K562 (cell line): Measurements from ENCODE around the gene VPREB1. TPM values are rescaled to one million over a fixed set of nuclear protein-coding genes. Genes with fewer than 3 reads are reported as not detected.

Experiments used
- ATF1 ChIP-seq, 2 experiments: fragments of 450-650 bp in 1 of 2; IDR thresholded peaks; 2 replicates each; pipeline ENCODE4 v1.6.1; 2016; ENCODE audit warnings: missing compliant biosample characterization in 1 of 2, missing genetic modification characterization in 1 of 2
- EHMT2 ChIP-seq: fragments of 450-650 bp; IDR thresholded peaks from 2 replicates; pipeline ENCODE4 v1.6.1; 2018; ENCODE audit warnings: antibody characterized with exemption
- ETV6 ChIP-seq, 3 experiments: fragments of 150-350 bp in 1 of 3; sonication (generic) in 1 of 3; formaldehyde crosslinking in 1 of 3; IDR thresholded peaks; 2 replicates each; pipeline versions ENCODE4 v1.6.1 to v1.8.0; 2014 to 2022; ENCODE audit warnings: borderline replicate concordance in 2 of 3, low read depth in 2 of 3, antibody characterized with exemption in 1 of 3, low read length in 1 of 3, mild to moderate bottlenecking in 1 of 3, missing genetic modification reagents in 1 of 3
- NR1H2 ChIP-seq: sonication (generic); formaldehyde crosslinking; IDR thresholded peaks from 2 replicates; pipeline ENCODE4 v1.4.0; 2020; ENCODE audit warnings: mild to moderate bottlenecking, missing genetic modification reagents
- SMC3 ChIP-seq: conservative IDR thresholded peaks from 2 replicates; pipeline ENCODE4 v1.6.1; 2011; ENCODE audit warnings: low read depth, low read length, improper control_type of control experiment; ENCODE audit not compliant: insufficient read depth
- SUPT5H ChIP-seq: fragments of 450-650 bp; IDR thresholded peaks from 2 replicates; pipeline ENCODE4 v1.6.1; 2016
- TBL1XR1 ChIP-seq, 2 experiments: IDR thresholded peaks; 2 replicates each; pipeline ENCODE4 v1.6.1; 2012; ENCODE audit warnings: improper control_type of control experiment in 2 of 2, low read length in 2 of 2, mild to moderate bottlenecking in 1 of 2
- ZBTB11 ChIP-seq, 3 experiments: fragments of 200-800 bp in 1 of 3; fragments of 250-450 bp in 1 of 3; fragments of 450-650 bp in 1 of 3; sonication (Bioruptor Pico) in 1 of 3; sonication (Bioruptor generic) in 1 of 3; formaldehyde crosslinking in 1 of 3; IDR thresholded peaks; 2 replicates each; pipeline versions ENCODE4 v1.6.1 to v1.8.0; 2016 to 2022; ENCODE audit warnings: mild to moderate bottlenecking in 2 of 3, missing genetic modification characterization in 2 of 3, missing compliant biosample characterization in 1 of 3, moderate library complexity in 1 of 3
- ZFP30 ChIP-seq: fragments of 250-450 bp; sonication (Bioruptor Pico); IDR thresholded peaks from 2 replicates; pipeline ENCODE4 v1.8.0; 2022; ENCODE audit warnings: moderate library complexity, mild to moderate bottlenecking, inconsistent platforms, borderline replicate concordance
- polyA plus RNA-seq, 8 experiments: library from polyadenylated mRNA; depleted of rRNA in 4 of 8; stranded (reverse) in 5 of 8; unstranded in 3 of 8; fragments of >200 nt; fragmentation: Nextera tagmentation in 2 of 8; fragmentation: Illumina TruSeq in 1 of 8; extraction: Ambion mirVana in 2 of 8; extraction: Trizol in 1 of 8; gene quantifications; 2 replicates each; pipeline versions ENCODE4 v1.2.1 to v1.2.3, GENCODE V29; 2011 to 2014; ENCODE audit warnings: inconsistent platforms in 1 of 8, missing spikeins in 1 of 8
- total RNA-seq, 7 experiments: library from RNA; depleted of rRNA in 6 of 7; stranded (reverse); fragments of >200 nt in 6 of 7; fragmentation: Illumina TruSeq in 2 of 7; extraction: Trizol in 2 of 7; gene quantifications; 2 replicates each; pipeline versions ENCODE4 v1.2.1 to v1.2.3, GENCODE V29; 2011 to 2021; ENCODE audit warnings: low replicate concordance in 1 of 7
- TF ChIP-seq, protein P1 (sequence below): fragments of 250-450 bp; sonication (Bioruptor Pico); IDR thresholded peaks from 2 replicates; pipeline ENCODE4 v1.4.0; 2020; ENCODE audit warnings: borderline replicate concordance
- TF ChIP-seq, protein P2 (sequence below), 2 experiments: fragments of 450-650 bp; formaldehyde crosslinking in 1 of 2; IDR thresholded peaks; 2 replicates each; pipeline versions ENCODE4 v1.4.0 to v1.6.1; 2014 to 2020; ENCODE audit warnings: mild to moderate bottlenecking in 2 of 2, borderline replicate concordance in 1 of 2, low read depth in 1 of 2

The VPREB1 gene
- total and polyA plus RNA-seq, 9 of the 15 experiments (the other 6 are each of a cell fraction or from before 2014, with no cell fraction given), result not detected

GRCh38 chr22:22207845-22208564, 36.6 kb upstream of the VPREB1 start (continued):
- TF ChIP-seq EHMT2 (no peak), SUPT5H (no peak), ATF1 (CRISPR knock-in tag; IDR thresholded peaks at IDR 0.05) (no peak), ATF1 (tag; IDR thresholded peaks at IDR 0.05) (no peak), ETV6 (IDR thresholded peaks at IDR 0.05; ENCODE audit: borderline replicate concordance in 1 of 2, low read depth in 2 of 2, low read length in 1 of 2) (no peak), ETV6 (CRISPR knock-in tag; IDR thresholded peaks at IDR 0.05; ENCODE audit: borderline replicate concordance) (peak; percentile 23; the same call in 1 of the 2 replicates), ZFP30 (CRISPR knock-in tag) (no peak), ZBTB11 (CRISPR knock-in tag; IDR thresholded peaks at IDR 0.05) (0 out of 6 replicates have a peak, but pooled peaks of 1 of the 3 experiments have one; percentile 22), NR1H2 (CRISPR knock-in tag) (0 out of 2 replicates have a peak, but pooled peaks have one; percentile 39), SMC3 (peak; percentile 97), TBL1XR1 (IDR thresholded peaks at IDR 0.05; ENCODE audit: low read length in 2 of 2) (peak in 1 of 2 experiments; percentile 6; a peak in 1 of 4 replicates)
- TF ChIP-seq, protein P1, sequence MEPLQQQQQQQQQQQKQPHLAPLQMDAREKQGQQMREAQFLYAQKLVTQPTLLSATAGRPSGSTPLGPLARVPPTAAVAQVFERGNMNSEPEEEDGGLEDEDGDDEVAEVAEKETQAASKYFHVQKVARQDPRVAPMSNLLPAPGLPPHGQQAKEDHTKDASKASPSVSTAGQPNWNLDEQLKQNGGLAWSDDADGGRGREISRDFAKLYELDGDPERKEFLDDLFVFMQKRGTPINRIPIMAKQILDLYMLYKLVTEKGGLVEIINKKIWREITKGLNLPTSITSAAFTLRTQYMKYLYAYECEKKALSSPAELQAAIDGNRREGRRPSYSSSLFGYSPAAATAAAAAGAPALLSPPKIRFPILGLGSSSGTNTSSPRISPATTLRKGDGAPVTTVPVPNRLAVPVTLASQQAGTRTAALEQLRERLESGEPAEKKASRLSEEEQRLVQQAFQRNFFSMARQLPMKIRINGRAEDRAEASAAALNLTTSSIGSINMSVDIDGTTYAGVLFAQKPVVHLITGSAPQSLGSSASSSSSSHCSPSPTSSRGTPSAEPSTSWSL (CRISPR knock-in tag), result peak; percentile 93; the same call in 1 of the 2 replicates
- TF ChIP-seq, protein P2, sequence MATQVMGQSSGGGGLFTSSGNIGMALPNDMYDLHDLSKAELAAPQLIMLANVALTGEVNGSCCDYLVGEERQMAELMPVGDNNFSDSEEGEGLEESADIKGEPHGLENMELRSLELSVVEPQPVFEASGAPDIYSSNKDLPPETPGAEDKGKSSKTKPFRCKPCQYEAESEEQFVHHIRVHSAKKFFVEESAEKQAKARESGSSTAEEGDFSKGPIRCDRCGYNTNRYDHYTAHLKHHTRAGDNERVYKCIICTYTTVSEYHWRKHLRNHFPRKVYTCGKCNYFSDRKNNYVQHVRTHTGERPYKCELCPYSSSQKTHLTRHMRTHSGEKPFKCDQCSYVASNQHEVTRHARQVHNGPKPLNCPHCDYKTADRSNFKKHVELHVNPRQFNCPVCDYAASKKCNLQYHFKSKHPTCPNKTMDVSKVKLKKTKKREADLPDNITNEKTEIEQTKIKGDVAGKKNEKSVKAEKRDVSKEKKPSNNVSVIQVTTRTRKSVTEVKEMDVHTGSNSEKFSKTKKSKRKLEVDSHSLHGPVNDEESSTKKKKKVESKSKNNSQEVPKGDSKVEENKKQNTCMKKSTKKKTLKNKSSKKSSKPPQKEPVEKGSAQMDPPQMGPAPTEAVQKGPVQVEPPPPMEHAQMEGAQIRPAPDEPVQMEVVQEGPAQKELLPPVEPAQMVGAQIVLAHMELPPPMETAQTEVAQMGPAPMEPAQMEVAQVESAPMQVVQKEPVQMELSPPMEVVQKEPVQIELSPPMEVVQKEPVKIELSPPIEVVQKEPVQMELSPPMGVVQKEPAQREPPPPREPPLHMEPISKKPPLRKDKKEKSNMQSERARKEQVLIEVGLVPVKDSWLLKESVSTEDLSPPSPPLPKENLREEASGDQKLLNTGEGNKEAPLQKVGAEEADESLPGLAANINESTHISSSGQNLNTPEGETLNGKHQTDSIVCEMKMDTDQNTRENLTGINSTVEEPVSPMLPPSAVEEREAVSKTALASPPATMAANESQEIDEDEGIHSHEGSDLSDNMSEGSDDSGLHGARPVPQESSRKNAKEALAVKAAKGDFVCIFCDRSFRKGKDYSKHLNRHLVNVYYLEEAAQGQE (IDR thresholded peaks at IDR 0.05; ENCODE audit: borderline replicate concordance), result no peak
- TF ChIP-seq, protein P2 (CRISPR knock-in tag; IDR thresholded peaks at IDR 0.05; ENCODE audit: low read depth), result peak; percentile 74; the same call in 1 of the 2 replicates
